NCI-H526 treated with DMSO at 0.1 percent for 48 hours (cell line): ENCODE data around the gene CNDP1.

Source experiments
- DNase-seq: peaks from one replicate; lab custom pipeline; 2025; lab: John Stamatoyannopoulos, UW

Gene CNDP1

DNA sequence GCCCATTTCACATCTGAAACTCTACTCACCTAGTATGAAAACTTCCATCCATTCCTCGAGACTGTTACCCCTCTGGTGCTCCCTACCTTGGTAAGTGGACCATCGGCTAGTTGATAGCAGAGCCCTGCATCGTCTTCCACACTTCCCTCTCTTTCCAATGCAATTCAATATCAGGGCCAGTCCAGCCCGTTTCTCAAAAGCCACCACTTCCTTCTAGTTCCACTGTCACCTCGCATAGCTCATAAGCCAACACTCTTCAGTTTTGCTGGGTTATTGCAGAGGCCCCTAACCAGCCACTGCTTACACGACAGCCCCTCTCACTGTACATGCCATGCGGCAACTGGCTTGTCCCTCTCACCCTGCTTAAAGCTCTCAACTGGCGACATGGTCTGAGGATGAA is 53.1 kb downstream of the CNDP1 start:
- no peak for DNase-seq

DNA sequence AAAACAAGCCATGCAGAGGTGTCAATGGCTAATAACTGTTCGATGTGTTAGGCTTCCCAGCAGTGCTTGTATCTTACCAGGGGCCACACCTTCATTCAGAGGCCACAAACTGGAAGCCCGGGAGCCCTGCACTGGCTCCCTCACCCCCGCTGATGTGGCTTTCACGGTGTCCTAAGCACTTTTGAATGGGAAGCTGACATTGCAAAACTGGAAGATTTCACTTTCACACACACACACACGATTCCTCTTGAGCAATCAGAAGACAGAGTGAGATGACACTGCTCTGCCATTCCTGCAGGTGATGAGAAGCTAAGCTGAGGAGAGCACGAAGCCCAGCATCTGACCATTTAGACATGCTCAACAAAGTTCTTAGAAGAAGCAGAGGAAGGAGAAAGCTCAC is 54.7 kb downstream of the CNDP1 start:
- no peak for DNase-seq

DNA sequence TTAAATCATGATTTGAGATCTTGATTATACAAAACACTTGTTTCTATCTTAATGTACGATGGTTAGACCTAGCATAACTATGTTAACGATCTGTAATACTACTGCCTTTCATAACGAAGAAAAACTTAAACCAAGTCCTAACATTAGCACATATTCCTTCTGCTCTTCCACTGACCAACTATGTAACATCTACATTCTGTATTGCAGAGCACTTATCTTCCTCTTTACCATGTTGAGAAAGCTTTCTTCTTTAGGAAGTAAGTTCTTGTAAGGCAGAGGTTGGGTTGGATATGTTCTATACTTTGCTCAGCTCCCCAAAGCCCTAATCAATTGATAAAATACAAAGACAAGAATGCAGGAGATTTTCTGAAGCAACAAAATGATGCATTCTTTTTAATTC is 55.5 kb downstream of the CNDP1 start:
- DNase-seq, result no peak

DNA sequence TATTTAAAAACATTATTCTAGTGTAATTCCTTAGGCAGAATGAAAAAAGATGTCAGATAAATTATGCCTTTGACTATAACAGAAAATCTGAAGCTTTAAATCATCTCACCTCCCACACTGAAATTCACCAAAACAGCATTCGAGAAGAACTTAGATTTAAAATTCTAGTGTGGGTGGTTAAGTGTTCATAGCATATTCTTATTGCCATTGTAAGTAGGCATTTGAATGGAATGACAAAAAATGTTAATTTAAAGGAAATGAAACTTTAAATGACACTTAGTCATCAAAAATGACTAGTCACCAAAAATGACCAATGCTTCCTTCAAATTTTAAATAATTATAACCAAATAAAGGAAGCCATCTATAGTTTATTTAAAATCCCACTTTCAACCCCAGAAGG is 56.4 kb downstream of the CNDP1 start:
- DNase-seq, result no peak

DNA sequence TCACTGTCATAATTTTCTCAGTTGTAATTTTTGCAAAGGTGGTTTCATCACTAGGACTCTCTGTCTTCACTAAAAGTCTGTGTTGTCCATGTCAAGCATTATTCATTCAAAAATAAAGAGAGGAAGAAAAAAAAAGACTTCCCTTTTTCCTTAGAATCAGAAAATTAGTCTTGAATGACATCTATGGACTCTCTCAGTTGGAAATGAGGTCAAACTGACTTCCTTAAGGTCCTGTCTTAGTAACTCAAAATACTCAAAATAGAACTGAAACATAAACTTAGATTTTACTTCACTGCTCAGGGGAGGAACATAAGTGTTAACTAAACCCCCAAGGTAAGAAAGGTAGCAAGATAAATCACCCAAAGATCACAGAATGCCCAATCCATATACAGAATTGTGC is 61.1 kb downstream of the CNDP1 start:
- DNase-seq, result no peak

DNA sequence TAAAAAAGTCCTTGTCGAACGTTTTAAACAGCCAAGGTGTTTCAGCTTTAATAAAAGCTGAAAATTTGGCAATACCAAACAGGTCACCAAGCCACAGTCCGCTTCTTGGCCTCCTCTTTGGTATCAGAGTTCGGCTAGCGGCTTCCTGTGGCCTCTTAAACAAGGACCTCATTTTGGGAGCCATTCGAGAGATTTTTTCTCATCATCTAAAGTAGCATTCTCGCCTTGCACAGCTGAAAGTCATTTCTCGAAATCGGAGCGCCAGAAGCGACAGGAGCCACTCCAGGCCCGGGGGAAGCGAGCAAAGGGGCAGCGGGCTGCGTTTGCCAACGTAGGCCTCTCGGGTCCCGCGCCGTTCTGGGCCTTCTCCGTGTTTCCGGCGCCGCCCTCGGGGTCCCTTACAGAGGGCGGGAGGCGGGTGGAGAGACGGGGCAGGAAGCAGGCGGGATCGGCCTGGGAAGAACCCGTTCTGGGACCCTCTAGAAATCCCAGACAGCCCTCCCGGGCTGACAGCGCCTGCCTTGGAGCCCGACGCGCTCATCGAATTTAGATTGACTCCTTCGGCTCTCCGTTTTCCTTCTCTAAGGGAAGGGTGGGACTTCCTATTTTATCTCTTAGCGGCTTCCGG is 62.8 kb downstream of the CNDP1 start:
- DNase-seq, result peak; percentile 45

DNA sequence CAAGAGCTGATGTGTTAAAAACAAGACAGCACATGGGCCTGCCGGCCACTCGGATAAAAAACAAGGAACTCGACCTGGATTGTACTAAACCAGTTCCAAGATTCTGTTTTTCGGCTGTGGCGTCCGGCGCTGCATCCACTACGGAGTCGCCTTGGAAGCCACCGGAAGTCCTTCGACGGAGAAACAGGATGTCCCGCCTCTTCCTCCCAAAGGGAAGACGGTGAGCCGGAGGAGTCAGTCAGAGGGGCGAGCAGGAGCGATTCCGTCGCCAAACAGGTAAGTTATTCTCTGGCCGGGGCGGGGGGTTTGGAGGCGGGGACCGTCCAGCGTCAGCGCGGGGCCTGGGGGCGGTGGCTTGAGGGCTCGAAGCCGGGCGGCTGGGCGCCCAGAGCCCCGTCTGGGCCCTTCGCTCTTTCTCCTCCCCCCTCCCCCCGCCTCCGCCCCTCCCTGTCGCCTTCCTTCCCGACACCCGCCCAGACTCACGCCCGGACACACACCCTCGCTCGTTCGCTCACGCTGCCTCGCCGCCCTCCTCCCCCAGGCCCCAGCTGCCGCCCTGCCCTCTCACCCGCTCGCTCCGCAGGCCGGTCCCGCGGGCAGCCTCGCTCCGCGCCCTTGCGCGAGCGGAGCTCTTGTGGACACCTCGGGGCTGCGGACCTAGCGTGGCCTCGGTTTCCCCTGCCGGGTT is 63.5 kb downstream of the CNDP1 start, which contains the start of gene ZNF407:
Gene ZNF407 (plus strand): TSS at position 209 of the 688 bp plus-strand sequence. CDS start 33,150 bp downstream, outside the sequence.
- DNase-seq, result peak; percentile 65

DNA sequence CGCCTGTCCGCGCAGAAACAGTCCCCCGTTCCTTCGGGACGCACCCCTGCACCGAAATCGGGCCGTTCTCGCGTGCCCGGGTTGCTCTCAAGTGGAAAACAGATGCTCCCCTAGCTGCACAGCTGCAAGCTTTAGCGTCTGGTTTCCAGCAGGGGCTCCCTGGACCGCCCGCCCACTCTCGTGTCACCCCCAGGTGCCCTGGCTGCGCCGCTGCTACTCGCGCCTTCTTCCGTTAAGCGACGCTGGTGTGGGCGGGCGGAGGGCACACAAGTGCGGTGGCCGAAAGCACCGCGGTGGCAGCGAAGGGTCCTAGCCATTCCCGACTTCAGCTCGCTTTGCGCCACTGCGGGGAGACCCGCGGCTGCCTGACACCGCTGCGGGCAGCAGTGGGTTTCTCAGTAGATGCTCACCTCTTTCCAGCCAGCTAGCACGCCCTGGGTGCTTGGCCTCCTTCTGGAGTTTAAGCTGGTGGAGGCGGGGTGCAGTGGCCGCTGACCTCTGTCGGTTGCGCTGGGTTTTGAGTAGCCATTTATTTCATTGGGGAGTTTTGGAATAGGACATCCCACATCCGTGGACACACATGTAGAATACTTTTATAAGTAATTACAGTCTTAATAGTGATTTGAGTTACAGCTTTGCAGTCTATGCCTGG is 64.2 kb downstream of the CNDP1 start:
- no peak for DNase-seq

DNA sequence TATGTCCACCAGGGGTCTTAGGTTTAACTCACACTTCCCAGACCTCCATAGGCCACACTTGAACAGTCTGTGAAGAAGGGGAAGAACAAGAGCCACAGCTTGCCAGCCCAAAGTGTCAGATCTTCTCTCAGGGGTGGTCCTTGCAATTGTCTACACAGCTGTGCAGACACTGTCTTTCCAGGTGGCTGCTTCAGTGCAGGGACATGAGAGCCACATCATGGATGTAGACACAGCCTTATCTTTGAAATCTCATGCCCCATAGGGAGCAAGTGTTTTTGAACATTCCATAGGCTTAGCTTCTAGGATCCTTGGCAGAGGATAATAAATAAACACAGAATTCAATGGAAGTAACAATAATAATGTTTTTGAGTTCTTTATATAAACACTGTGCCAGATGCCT is 70.1 kb downstream of the CNDP1 start:
- DNase-seq, result no peak

DNA sequence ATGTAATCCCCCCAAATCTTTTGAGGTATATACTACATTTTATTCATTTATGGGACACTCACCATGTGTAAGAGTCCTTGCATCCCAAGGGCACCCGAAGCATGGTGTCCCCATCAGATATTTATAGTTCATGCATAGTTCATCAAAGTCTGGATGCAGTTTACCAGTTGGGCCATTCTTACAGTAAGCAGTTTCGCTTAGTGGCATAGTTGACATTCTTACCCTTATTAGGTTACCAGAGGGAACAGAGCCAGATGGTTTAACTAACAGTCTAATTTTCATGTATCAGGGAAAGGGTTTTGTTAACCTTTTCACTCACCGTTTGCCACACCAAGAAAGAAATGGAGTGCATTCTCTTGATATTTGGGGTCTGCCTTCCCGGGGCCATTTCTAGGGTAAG is 70.5 kb downstream of the CNDP1 start:
- DNase-seq, result no peak

DNA sequence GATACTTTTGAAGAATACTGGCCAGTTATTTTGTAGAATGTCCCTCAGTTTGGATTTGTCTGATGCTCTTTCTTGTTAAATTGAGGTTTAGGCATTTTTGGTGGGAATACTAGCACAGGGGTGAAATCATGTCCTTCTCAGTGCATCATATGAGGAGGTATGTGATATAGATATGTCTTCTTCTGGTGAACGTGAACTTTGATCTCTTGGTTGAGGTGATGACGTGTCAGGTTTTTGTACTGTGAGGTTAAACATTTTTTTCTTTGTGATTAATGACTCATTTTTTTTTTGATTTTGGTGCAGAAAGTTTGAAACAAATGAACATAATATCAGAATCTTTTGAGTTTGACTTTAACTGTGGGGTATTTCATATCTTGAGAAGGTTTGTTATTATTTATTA is 74.4 kb downstream of the CNDP1 start:
- DNase-seq, result no peak

DNA sequence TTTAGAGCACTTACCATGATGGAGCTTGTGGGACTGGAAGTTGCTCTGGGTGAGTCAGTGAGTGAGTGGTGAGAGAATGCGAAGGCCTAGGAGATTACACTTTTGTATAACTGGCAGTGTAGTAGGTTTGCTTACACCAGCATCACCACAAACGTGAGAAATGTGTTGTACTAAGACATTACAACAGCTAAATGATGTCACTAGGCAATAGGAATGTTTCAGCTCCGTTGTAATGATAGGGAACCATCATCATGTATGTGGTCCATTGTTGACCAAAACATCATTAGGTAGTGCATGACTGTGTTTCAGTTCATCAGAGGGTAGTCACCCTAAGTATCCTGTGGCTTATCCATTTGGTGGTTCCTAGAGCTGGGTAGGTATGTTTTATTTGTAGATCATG is 75.2 kb downstream of the CNDP1 start:
- DNase-seq, result no peak

DNA sequence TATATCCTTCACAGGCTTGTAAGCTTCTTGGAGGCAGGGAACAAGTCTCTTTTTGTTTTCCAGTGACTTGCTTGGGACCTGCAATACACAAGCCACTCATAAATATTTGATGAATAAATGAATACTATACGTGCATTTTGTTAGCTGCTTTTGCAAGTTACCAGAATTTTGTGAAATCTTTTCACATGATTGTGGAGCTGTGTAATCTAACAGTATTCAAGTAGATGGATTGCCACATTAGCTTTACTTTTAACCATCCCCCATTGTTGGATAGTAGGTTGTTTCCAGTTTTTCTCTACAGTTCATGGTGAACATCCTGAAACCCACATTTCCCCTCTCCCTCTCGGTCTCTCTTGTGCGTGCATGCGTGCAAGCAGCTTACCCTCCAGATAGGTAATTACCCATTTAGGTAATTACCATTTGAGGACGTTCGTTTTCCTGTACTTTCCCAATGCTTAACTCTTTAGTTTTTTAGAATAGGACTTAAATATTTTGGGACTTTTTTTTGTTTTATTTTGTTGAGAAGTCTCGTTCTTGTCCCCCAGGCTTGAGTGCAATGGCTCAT is 75.8 kb downstream of the CNDP1 start:
- no peak for DNase-seq

DNA sequence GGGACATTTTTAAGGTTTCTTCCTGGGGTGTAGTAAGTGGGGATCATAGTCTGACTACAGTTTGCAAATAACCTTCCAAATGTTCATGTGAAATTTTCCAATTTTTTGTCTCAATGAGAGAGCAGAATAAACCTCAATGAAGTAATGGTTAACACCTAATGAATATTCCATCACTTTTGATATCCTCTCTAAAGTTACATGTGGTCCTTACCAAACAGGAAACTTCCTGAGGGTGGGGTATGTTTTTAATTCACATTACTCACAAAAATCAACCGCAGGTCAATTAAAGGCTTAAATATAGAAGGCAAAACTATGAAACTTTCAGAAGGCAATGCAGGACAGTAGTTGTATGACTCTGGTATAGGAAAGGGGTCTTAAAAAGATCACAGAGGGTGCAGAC is 76.6 kb downstream of the CNDP1 start:
- DNase-seq, result no peak

DNA sequence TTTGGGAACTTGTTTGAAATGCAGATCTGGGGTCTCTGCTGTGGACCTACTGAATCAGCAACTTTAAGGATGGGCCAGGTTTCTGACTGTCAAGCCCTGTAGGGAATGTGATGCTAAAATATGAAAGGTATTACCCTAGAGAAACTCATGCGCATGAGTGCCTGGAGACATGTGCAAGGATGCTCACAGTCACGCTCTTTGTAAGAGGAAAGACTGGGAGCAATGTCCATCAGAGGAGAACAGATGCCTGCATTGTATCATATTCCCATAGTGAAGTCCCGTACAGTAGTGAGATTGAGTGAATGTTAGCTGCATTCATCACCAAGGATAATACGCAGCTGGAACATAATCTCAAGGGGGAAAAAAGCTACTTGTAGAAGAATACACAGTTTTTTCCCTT is 77.5 kb downstream of the CNDP1 start:
- no peak for DNase-seq

DNA sequence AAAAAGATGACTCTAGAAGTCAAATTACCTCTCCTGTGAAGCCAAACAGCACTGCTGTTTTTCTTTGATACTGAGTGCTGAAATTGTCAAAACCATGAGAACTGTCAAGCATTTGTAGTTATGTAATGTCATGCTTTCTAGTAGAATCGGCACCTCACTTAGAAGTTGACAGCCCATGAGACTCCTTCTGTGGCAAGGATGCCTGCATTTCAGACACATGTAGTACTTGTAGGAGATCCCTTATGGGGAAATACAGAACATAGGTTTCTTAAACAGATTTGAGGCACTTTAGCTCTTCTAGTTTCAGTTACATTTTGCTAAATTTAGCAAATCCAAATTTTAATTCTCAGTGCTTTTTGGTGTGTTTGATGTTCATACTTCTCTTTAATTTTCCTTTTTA is 79.1 kb downstream of the CNDP1 start:
- DNase-seq, result no peak

DNA sequence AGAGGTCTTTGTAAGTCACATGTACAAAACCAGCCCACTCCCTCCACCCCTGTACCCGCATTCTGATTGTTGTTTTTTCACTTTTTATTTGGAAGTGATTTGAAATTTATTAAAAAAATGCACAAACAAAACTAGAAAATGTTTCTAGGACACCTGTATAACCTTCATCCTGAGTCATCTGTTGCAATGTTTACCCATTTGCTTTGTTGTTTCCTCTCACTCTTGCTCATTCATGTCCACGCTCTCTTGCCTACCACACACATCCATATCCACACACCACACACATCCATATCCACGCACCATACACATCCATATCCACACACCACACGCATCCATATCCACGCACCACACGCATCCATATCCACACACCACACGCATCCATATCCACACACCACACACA is 82.2 kb downstream of the CNDP1 start:
- DNase-seq, result no peak

DNA sequence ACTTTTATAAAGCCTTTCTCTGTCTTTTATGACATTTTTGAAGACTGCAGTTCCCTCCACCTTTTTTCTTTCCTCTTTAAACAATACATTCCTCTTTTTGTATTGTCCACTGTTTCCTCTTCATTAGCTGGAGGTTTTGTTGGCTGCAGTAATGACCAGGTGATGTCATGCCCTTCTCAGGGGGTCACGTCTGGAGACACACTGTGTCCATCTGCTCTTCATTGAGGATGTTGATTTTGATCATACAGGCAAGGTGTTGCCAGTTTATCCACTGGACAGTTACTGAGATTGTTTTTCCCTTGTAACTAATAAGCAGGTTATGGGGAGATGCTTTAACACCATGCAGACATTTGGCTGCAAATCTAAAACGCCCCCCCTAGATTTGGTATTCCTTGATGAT is 83.2 kb downstream of the CNDP1 start:
- DNase-seq, result no peak

DNA sequence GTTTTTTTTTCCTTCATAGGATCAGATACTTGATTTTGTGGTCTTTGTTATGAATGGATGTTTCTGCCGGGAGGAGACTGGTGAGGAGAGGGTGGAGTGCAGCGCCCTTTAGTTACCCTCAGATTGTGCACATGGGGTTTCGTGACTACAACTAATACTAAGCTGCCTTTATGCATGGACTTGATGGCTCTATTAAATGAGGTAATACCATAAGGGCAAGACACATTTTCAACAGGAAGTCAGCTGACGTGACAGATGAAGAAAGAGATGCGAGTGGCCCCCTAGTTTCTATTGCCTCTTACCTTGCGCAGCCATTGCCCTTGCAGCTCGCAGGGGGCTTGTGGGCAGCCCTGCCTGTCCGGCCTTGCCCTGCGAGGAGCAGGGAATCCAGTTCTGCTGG is 87.8 kb downstream of the CNDP1 start:
- no peak for DNase-seq

DNA sequence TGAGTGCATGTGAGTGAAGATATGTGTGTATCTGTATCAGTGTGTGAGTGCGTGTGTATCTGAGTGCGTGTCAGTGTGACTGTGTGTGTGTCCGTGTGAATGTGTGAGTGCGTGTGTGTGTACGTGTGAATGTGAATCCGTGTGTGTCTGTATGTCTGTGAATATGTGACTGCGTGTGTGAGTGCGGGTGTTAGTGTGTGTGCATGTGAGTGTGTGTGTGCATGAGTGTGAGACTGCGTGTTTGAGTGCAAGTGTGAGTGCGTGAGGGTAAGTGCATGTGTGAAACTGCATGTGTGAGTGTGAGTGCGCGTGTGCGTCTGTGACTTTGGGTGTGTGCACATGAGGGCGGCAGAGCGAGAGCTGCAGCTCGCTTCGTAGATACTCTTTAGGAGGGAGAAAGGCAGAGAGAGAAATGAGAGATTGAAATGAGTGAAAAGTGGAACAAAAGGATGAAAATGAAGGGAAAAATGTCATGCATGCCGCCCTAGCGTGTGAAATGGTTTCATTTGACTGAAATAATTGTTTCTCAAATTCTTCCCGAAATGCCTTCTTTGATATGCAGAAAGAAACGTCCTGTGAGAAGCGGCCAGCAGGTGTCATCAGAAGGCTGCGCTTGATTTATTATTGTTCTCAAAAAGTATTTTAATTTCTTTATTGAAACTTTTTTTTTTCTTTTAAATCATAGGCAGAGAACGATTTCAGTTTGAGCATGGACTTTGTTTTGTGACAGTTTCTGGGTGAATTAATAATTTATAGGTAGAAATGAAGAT is 88.9 kb downstream of the CNDP1 start:
- DNase-seq, result no peak

DNA sequence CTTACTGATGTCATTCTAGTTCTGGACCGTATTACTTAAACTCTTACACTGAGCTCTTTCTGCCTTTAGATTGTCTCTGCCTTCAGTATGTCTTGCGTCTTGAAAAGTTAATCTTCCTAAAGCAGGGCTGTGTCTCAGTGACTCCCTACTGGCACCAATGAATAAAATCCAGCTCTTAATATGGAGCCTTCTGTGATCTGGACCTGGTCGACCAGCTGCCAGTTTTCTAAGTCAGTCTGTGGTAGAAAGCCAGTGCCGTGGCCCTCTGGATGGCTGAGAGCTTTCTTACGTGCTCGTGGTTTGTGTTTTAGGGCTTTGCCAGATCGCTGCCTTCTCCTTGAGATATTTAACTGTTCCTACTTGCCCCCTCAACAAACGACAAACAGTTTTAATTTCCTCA is 90.2 kb downstream of the CNDP1 start:
- DNase-seq, result no peak

DNA sequence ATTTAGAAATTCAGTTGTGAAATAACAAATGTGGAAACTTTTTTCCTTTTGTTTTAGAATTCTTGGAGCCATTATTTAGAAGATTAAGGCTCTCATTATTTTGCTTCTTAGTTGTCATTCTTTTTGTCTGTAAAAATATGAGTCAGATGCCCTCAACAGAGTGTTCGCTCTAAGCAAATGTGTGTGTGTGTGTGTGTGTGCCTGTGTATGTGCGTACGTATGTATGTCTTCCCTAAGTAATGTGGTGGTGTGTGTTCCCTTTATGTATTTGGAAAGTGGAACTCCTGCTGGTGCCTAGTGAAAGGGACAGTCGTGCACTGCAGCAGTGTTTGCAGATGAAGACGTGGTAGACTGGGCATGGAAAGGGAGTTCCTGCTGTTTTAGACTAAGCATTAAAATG is 90.9 kb downstream of the CNDP1 start:
- no peak for DNase-seq
